ENCODE results near the gene GNS. TPM values are rescaled to one million over a fixed set of nuclear protein-coding genes. Genes with fewer than 3 reads are reported as not detected.

GNS gene
- total RNA-seq, 2 experiments from 2014 or later: 18.6 to 19.0 TPM

GRCh38 chr12:64670919-64671639, 88.1 kb downstream of the GNS start:
- ChIA-PET CTCF (interaction anchor here (1.8 kb wide), 1 partner anchor 10 kb away, joined by 7 read pairs; no protein-coding TSS in a partner anchor), POLR2A (no interaction called here)

GRCh38 chr12:64670019-64670418, 89.2 kb downstream of the GNS start:
- POLR2A ChIA-PET: interaction anchor here (0.6 to 1.0 kb wide), 4 partner anchors 10 to 59 kb away, joined by 3 to 19 read pairs (median 5); no protein-coding TSS in a partner anchor
- CTCF ChIA-PET: interaction anchor here (0.7 to 1.8 kb wide), 7 partner anchors 8 to 91 kb away, joined by 3 to 7 read pairs (median 4); no protein-coding TSS in a partner anchor

- ChIA-PET CTCF (interaction anchor here (0.7 to 1.8 kb wide), 8 partner anchors 9 to 90 kb away, joined by 3 to 7 read pairs (median 4); no protein-coding TSS in a partner anchor), POLR2A (interaction anchor here (0.7 to 1.0 kb wide), 3 partner anchors 9 to 58 kb away, joined by 5 to 19 read pairs (median 5); no protein-coding TSS in a partner anchor)
These were observed 89.8 kb downstream of the GNS start for GRCh38 chr12:64669270-64669842.

DNA sequence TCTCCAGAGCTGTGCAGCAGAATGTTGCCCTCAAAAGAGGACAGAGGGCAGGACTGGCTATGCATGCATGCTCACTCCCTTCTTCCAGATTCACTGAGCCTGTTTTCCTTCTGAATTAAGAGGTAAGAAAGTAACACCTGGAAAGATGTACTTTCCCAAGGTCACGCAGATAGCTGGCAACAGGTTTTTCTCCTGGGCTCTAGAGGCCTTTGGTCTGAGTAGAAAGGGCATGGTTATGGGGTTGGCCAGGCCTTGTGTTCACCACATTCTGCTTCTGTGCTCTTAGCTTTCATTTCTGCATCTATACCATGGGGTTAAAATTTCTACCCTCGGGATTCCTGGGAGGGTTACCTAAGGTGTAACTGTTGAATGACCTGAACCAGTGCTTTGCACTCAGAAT, 91.4 kb downstream of the GNS start:
- ChIA-PET CTCF (interaction anchor here (0.8 to 1.5 kb wide), 6 partner anchors 8 to 118 kb away, joined by 3 to 13 read pairs (median 4); no protein-coding TSS in a partner anchor), POLR2A (no interaction called here)

GRCh38 chr12:64666054-64666914, 92.9 kb downstream of the GNS start:
- ChIA-PET POLR2A (interaction anchor here (1.2 to 1.6 kb wide), 2 partner anchors 15 to 57 kb away, joined by 3 to 5 read pairs; no protein-coding TSS in a partner anchor), CTCF (no interaction called here)

DNA sequence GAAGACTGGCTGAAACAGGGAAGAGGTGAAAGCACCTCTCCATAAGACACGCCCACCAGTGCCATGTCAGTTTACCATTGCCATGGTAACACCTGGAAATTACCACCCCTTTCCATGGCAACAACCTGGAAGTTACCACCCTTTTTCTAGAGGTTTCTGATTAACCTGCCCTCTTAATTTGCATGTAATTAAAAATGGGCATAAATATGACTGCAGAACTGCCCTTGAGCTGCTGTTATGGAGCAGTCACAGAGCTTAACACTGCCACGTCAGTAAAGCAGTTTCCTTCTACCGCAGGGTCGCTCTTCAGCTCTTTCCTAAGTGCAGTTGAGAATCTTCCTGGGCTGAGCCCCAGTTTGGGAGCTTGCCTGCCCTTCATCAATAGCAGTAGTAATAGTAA, 93.7 kb downstream of the GNS start:
- ChIA-PET CTCF (no interaction called here), POLR2A (interaction anchor here (1.2 to 1.6 kb wide), 2 partner anchors 16 to 56 kb away, joined by 3 to 5 read pairs; no protein-coding TSS in a partner anchor)

Other genes starting within 250 kb of the GNS start
- 10 to 100 TPM; 47.8 to 54.8 TPM for gene RASSF3, start 148.9 kb downstream of the GNS start, total RNA-seq
- gene TBC1D30, start 65.2 kb upstream of the GNS start, total RNA-seq: 1 to 10 TPM; 1.9 to 2.8 TPM